Liver (tissue), 3 donors: ENCODE data around the gene DNAJB14.

ENCODE experiments used
- ATF3 ChIP-seq: IDR thresholded peaks from 2 replicates; pipeline ENCODE4 v1.6.1; 2016; ENCODE audit warnings: antibody characterized with exemption
- CTCF ChIP-seq: fragments of 150-350 bp; IDR thresholded peaks from 2 replicates; pipeline ENCODE4 v1.5.1; 2017; ENCODE audit warnings: improper control_type of control experiment, low read depth, low read length; ENCODE audit not compliant: missing input control
- EGR1 ChIP-seq, 2 donors: IDR thresholded peaks; 2 replicates each; pipeline ENCODE4 v1.6.1; 2016 to 2018; ENCODE audit warnings: antibody characterized with exemption in 2 of 2, low read depth in 2 of 2
- FOXA2 ChIP-seq: IDR thresholded peaks from 2 replicates; pipeline ENCODE4 v1.6.1; 2016; ENCODE audit warnings: antibody characterized with exemption
- GABPA ChIP-seq, 2 donors: IDR thresholded peaks in 1 of 2; conservative IDR thresholded peaks in 1 of 2; 2 replicates each; pipeline ENCODE4 v1.6.1; 2016; ENCODE audit warnings: antibody characterized with exemption in 2 of 2, mild to moderate bottlenecking in 1 of 2, moderate library complexity in 1 of 2
- JUND ChIP-seq, 2 donors: IDR thresholded peaks; 2 replicates each; pipeline ENCODE4 v1.6.1; 2016; ENCODE audit warnings: antibody characterized with exemption in 2 of 2
- RAD21 ChIP-seq, 2 donors: IDR thresholded peaks; 2 replicates each; pipeline ENCODE4 v1.6.1; 2016; ENCODE audit warnings: antibody characterized with exemption in 2 of 2, mild to moderate bottlenecking in 2 of 2
- YY1 ChIP-seq: IDR thresholded peaks from 2 replicates; pipeline ENCODE4 v1.6.1; 2016; ENCODE audit warnings: antibody characterized with exemption, mild to moderate bottlenecking
- TF ChIP-seq, protein P1 (sequence below): IDR thresholded peaks from 2 replicates; pipeline ENCODE4 v1.6.1; 2016; ENCODE audit warnings: antibody characterized with exemption
- TF ChIP-seq, protein P2 (sequence below): IDR thresholded peaks from 2 replicates; pipeline ENCODE4 v1.6.1; 2016; ENCODE audit warnings: antibody characterized with exemption
- donor health status: healthy.
- donor health status: healthy.

DNA sequence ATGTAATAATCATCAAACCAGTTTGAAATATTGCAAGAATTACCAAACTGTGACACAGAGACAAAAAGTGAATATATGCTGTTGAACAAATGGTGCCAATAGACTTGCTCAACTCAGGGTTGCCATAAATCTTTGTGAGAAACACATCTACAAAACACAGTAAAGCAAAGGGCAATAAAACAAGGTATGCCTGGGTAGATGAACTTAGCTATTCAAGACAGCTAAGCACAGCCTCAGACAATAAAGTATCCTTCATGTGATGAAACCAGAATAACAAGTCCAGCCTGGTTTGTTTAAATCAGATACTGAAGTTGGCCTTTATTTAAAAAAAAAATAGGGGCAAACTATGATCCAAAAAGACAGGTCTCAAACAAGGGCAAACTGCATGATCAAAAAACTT, 71.3 kb downstream of the DNAJB14 start:
- TF ChIP-seq FOXA2 (no peak), EGR1 (IDR thresholded peaks at IDR 0.05; ENCODE audit: low read depth in 2 of 2) (no peak), CTCF (no peak), RAD21 (IDR thresholded peaks at IDR 0.05) (no peak), YY1 (no peak), JUND (IDR thresholded peaks at IDR 0.05) (no peak), ATF3 (no peak), GABPA (IDR thresholded peaks at IDR 0.05 in 1 of 2, conservative IDR thresholded peaks at IDR 0.05 in 1 of 2) (no peak)
- TF ChIP-seq, protein P1, sequence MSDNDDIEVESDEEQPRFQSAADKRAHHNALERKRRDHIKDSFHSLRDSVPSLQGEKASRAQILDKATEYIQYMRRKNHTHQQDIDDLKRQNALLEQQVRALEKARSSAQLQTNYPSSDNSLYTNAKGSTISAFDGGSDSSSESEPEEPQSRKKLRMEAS = no peak
- TF ChIP-seq, protein P2, sequence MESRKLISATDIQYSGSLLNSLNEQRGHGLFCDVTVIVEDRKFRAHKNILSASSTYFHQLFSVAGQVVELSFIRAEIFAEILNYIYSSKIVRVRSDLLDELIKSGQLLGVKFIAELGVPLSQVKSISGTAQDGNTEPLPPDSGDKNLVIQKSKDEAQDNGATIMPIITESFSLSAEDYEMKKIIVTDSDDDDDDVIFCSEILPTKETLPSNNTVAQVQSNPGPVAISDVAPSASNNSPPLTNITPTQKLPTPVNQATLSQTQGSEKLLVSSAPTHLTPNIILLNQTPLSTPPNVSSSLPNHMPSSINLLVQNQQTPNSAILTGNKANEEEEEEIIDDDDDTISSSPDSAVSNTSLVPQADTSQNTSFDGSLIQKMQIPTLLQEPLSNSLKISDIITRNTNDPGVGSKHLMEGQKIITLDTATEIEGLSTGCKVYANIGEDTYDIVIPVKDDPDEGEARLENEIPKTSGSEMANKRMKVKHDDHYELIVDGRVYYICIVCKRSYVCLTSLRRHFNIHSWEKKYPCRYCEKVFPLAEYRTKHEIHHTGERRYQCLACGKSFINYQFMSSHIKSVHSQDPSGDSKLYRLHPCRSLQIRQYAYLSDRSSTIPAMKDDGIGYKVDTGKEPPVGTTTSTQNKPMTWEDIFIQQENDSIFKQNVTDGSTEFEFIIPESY = no peak
